NCI-H524 treated with DMSO at 0.1 percent for 48 hours (cell line): Measurements from ENCODE around the gene ANGEL2.
"Not testable (repeated sequence)": the region's sequence is repeated elsewhere in the genome, so short reads cannot be mapped to it uniquely, and the experiment has no call there.

Experiments used
- DNase-seq: peaks from one replicate; lab custom pipeline; 2025; lab: John Stamatoyannopoulos, UW

The ANGEL2 gene

DNA sequence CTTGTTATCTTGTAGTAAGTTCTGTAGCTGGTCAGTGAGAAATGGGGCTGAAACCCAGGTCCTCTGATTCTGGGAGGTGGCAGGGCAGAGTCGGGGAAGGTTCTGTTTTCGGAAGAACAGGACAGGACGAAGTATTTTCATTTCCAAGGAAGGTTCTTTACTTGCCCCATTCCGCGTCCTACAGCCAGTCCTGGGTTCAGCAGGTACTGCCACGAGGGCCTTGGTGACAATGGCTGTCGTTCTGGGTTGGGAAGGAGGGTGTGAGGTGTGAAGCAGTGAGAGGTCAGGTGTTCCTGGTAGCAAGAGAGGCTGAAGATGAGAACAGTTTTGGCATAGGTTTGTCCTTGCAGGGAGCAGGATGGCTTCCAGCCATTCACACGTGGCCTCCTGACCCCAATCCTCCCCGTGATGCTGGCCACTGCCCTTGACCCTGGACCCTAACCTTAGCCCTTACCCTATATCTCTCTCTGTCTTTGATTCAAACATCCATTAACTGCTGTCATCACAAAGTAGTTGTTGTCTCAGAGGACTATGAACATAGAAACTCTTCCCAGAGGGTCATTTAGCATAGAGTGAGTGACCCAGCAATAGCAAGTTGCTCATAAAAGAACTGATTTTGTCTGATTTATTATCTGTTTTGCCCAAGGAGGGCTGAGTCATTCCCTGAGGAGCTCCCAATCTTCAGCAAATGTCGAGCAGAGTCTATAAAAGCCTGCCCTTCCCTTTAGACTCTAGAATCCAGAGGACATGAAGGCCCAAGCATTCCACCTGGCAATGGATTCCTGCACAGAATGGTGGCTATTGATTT lies 40.4 kb downstream of the ANGEL2 start:
- no peak for DNase-seq

DNA sequence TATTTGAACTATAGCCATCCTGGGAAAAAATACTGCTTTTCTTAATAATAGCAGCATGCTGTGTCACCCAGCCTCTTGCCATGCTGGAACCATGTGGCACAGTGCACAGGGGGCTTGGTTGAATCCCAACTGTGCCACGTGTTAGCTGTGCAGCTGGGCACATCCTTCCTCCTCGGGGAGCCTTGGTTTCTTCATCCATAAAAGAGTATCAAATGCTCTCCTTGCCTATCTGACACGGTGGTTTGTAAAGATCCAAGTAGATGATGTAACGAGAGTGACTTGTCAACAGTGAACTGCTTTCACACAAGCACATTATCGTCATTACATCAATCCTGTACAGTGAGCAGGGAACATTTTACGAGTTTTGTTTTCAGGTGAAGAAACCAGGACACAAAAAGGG lies 41.0 kb downstream of the ANGEL2 start:
- no peak for DNase-seq

DNA sequence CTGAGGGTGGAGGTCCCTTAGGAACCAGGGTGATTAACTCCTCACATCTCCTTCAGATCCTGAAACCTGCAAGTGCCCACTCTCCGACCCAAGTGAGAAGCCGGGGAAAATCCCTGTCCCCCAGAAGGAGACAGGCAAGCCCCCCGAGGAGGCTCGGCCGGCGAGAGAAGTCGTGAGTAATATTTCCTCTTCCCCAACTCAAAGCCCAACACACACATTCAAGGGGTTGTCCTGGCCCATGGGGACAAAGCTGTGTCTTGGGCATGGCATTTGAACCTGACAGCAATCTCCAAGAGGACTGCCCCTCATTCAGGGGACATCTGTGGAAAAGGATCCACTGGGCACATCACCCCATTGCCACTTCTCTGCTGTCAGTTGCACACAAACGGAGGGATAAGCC lies 41.8 kb downstream of the ANGEL2 start:
- no peak for DNase-seq

DNA sequence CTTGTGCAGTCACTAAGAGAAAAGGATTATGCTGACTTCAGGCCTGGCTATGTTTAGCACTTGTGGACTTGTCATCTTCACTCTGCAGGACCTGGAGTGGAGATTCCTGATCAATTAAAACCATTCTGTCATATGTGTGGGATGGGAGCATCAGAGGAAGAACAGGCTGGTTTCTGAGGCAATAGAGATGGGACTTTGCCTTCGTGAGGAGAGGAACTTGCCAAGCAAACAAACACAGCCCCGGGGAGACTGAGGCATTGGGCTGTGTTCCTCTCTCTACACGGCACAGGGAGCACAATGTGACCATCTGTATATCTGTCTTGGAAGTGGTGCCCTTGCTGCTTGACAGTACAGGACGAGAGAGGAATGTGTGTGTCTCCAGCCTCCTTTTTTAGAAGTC lies 42.2 kb downstream of the ANGEL2 start:
- DNase-seq: no peak

DNA sequence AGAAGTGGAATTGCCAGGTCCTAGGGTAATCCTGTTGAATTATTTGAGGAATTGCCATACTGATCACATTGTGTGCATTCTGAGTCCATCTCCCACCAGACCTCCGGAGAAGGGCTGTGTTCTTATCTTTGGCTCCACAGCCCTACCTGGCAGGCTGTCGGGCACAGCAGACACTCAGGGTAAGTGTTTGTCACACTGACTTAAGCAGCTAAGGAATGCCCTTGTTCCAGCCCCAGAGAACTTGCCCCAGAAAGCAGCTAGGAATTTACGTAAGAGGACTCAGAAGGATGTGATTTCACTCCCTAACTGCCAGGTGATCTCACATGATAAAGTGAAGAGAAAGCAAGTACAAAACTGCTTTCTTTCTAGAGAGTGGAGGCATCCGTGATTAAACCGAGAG lies 44.4 kb downstream of the ANGEL2 start:
- DNase-seq: no peak

DNA sequence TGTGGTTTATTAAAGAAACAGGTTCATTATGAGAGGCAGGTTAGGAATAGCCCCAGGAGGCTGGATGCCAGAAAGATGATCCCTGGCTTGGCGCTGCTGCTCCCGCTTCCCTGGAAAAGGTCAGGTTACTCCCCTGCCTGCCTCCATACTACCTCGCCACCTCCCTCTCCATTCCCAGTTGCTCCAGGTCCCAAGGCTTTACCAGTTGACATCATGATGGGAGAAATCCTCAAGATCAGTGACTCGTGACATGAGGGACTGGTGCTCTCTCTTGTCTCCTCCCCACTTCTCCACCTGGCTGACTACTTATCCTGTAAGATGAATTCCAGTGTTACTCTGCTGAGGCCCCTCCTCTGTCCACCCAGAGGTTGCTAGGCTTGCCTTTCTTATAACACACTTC lies 45.6 kb downstream of the ANGEL2 start:
- no peak for DNase-seq

DNA sequence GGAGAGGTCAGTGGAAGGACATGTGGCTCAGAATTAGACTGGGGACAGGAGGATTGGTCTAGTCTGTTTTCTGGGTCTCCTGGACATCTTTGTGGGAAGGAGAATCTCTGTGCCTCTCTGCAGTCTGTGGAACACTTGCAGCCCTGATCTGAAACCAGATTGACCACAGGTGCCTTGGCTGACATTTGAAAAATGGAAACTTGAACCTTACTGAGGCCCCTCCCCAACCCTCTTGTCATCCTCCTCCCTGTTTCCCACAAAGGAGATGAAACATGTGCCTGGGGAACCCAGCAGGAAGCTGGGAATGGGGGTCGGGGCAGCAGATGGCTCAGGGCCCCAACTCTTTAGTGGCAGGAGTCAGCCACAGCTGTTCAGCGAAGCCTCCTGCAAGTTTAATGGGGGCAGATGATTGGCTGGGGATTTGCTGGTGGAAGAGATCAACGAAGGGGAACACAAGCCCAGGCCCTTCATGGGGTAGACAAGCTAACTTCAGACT lies 47.3 kb downstream of the ANGEL2 start:
- peak; percentile 84 for DNase-seq

DNA sequence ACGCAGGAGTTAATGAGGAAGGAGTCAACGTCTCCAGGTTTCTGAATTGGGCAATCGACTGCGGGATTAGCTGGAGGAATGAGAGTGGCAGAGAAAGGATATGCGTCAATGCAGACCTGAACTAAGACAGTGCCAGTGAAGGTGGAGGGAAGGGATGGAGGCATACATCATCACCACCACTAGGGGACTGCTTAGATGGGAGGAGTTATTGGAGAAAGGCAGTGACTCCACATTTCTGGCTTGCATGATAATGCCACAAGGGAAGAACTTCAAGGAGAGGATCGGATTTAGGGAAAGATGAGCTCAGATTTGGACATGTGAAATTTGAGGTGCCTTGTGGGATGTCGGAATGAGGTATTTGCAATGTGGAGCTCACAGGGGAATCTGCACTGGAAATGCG lies 47.9 kb downstream of the ANGEL2 start:
- peak; percentile 48 for DNase-seq

DNA sequence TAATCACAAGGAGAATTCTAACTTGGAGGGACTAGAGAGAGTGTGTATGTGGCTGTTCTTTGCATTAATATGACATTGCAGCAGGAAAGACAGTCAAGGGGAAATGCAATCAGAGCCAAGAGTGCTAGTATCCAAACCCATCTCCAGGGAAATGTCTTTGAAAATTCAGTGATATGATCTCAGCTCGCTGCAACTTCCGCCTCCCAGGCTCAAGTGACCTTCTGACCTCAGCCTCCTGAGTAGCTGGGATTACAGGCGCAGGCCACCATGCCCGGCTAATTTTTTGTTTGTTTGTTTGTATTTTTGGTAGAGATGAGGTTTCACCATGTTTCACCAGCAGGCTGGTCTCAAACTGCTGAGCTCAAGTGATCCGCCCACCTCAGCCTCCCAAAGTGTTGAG lies 49.1 kb downstream of the ANGEL2 start:
- no peak for DNase-seq

DNA sequence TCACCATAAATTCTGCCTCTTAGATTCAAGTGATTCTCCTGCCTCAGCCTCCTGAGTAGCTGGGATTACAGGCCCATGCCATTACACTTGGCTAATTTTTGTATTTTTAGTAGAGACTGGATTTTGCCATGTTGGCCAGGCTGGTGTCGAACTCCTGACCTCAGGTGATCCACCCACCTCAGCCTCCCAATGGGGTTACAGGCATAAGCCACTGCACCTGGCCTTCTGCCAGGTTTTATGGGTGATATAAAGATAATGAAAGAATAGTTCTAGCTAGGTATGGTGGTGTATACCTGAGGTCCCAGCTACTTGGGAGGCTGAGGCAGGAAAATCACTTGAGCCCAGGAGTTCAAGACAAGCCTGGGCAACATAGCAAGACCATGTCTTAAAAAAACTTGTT lies 50.7 kb downstream of the ANGEL2 start:
- not testable (repeated sequence) for DNase-seq

DNA sequence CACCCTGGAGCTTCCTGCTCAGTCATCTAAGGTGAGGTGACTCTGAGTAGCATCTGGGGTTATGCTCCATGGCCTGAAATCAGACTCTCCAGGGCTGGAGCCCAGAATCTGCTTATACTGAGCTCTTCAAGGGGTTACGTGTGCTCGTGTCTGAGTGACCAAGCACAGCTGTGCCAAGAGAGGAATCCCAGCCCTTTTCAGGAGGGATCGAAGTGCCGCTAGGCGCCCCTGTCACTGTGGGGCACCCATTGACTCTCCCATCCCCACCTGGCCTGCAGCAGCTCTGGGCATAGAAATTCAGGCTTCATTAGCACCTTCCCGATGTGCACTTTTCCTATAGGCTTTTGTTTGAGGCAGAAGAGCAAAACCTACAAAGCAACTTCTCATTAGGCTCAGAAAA lies 51.6 kb downstream of the ANGEL2 start:
- DNase-seq: no peak

DNA sequence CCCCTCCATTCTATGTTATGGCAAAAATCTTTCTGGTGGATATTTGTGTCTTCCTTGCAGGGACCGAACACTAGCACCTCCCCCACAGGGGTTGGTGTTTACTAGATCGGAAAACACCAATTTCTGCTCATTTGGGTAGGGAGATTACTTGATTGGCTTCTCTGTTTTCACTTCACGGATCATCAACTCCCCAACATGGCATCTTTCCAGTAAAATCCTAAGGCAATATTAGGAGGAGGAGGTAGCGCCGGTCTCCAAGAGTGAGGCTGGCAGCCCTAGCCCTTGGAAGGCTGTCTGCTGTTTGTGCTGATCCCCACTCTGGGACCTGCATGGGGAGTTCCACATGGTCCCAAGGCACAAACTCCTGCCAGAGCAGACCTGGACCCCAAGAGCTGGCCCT lies 53.2 kb downstream of the ANGEL2 start:
- DNase-seq: no peak

DNA sequence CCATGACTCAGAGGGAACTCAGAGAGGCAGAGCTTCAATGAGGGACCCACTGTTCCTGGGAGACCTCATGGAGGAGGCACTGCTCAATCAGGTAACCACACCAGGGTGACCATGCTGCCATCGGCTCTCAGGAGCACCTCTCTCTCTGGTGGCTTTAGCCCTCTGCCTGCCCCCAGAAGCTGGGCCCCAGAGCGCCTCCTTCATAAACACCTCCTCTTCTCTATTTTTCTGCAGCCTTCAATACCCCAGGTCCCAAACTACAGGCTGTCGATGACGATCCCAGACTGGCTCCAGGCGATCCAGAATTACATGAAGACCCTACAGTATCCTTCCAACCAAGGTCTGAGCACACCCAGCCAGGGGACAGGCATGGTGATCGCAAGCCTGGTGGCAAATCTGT lies 54.7 kb downstream of the ANGEL2 start:
- no peak for DNase-seq

DNA sequence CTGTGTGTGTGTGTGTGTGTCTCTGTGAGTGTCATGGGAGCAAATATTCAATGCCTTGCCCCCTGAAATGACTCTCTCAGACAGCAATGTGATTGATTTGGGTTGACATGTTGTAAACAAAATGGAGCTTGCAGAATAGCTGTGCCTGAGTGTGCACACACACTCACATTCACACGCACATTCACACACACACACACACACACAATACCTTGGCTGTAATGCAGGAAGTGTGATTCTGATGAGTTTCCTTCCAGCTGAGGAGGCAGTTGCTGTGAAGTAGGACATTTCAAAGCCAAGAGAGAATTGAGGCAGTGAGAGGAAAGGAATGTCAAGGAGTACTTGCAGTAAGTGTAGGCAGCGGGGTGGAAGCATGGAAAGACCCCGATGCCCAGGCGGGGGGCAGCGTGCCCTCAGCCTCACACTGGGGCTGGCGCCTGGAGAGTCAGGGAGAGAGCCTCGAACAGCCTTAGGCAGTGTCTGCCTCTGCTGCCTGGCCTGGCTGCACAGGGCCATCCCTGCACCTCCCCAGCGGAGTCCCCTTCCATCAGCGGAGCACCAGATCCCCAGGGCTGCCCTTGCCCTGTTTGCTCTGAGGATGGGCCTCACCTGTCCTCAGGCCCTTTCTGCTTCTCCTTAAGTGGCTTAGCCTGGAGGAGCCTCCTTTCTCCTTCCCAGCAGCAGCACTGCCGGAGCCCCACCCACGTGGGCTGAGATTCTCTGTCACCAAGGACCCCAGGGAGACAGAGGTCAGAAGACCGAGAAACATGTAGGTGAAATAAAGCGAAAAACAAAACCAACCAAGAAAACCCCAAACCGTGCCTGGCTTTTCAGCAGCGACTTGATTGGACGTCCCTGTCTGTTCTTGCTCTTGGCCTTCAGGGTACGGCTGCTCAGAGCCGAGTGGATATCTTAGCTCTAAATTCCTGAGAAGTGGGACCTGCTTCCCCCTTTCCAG lies 56.1 kb downstream of the ANGEL2 start:
- DNase-seq: no peak

DNA sequence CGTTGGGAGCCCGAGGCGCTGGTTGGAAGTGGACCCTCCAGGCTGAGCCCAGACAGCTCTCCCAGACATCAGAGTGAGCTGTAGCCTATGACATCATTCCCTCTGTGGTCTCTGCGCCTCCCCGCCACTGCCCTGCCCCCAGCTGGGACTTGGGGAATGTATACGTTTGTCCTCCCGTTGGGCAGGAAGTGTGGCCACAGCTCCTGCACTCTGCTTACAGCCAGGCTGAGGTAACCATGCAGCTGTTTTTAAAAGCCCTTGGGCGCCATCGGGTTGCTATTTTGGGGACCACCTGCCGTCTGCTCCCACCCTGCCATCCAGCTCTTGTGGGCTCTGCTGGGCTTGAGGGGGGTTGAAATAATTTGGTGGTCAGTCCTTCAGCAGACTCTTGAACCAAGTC lies 57.5 kb downstream of the ANGEL2 start:
- no peak for DNase-seq

DNA sequence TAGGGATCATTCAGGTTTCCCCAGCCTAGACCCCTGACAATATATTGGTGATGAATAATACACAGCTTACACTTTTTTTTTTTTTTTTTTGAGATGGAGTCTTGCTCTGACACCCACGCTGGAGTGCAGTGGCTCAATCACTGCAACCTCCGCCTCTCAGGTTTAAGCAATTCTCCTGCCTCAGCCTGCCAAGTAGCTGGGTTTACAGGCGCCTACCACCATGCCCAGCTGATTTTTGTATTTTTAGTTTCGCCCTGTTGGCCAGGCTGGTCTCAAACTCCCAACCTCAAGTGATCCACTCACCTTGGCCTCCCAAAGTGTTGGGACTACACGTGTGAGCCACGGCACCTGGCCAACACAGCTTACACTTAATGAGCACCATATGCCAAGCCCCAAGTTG lies 58.1 kb downstream of the ANGEL2 start:
- no peak for DNase-seq

DNA sequence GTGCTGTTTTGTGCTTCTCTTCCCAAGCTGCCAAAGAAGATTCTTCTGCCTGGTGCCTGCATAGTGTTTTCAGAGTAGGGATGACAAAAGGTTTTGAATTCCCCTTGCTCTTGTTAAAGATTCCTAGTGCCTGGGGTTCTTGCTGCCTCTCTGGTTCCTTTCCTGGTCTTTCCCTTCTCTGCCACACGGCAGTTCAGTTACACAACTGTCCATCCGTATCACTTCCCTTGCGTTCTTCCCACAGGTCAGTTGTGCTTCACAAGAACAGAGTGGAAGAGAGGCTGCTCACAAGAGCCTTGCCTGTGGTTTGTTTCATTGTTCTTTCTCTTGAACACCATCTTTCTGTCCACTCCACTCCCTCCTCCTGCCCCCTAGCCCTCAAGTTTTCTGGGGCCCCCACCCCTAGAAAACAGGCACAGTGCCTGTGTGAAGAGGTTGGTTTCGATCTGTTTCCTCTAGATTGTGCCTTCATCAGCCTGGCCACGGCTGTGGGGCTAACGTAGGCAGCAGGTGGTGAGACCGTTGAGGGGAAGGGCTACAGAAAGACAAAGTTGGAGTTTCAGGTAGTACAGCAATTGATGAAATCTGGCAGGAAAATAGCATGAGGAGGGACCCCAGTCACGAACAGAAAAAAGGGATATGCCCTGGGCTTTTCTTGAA lies 59.6 kb downstream of the ANGEL2 start:
- DNase-seq: no peak

DNA sequence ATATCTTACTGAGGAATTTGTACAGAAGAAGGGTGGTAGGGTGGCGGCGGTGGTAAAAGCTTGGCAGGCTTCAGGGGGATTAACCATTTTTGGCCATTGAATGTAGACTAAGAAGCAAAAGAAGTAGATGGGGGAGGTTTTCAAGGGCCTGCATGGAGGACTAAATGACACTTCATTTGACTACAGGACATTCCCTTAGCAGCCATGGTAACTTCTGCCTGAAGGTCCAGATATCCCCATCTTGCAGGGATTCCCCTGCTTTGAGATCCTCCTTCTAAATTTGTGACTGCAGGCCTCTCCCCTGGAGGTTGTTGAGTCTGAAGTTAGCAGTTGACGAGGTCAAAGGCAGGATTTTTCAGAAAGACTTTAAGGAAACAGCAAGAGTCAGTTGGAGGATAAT lies 60.6 kb downstream of the ANGEL2 start:
- DNase-seq: no peak

DNA sequence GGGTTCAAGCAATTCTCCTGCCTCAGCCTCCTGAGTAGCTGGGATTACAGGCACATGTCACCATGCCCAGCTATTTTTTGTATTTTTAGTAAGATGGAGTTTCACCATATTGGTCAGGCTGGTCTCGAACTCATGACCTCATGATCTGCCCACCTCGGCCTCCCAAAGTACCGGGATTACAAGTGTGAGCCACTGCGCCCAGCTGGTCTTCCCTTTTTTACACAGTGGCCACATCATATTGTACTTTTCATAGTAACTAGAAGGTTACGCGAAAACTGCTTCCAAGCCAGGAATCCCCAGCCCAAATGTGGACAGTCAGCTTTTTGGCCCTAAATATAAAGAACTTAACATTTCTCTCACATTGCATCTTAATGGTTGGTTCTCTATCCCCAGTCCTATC lies 61.2 kb downstream of the ANGEL2 start:
- no peak for DNase-seq

DNA sequence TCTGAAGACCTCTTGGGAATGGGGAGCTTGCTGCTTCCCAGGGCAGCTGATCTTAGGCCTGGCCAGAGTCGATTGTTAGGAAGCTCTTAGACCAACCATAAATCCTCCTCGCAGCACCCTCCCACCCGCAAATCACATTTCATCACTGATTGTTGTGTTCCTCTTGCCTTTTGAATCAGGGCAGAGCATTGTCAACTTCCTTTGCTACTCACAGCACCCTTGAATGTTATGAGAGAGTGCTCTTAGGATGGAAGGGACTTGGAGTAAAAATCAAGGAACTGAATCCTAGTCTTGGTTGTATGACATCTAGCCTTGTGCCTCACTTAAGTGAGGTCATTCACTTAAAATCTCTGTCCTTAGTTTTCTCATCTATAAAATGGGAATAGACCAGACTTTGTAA lies 62.3 kb downstream of the ANGEL2 start:
- DNase-seq: no peak

DNA sequence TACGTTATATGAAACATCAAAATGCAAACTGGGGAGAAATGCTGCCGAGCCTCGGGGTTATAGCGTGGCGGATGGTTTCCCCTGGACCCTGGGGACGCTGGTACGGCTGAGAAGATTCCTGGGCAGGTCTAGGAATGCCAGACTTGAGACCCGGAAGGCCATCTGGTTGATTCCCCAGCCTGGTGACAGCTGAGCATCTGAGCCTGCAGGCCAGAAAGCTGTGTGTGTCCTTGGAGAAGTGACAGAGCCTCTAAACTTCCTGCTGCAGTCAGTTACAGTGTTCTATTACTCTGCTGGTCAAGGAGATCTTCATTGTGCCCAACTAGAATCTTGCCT lies 63.1 kb downstream of the ANGEL2 start:
- no peak for DNase-seq

DNA sequence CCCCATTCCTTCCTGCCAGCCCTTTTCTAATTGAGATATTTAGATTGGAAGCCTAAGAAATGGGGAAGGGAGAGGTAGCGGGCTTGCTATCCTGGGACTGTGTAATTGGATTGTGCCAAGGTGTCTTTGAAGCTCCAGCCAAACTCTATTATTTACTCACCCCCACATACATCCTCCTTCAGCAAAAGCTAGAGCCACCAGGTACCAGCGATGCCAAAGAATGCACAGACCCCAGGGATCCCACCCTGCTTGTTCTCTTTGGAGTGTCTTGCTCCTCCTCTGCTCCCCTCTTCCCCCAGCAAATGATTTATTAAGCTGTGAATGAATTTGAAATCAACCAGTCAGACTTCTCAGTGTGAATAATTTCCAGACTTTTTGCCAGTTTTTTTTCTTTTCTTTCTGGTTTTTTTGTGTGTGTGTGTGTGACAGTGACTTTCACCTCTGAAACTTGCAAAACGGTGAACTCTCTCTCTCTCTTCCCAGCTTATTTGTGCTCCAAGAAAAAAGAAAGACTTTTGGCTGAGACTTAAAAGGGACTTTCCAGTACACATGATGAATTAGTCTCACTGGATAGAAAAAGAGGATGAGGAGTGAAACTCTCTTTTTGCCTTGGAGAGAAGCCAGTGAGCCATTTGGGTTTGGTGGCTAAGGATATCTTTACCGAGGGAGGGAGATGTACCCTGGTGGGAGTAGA lies 63.6 kb downstream of the ANGEL2 start:
- DNase-seq: no peak
